Uterus (tissue), 4 donors: ENCODE data around the gene FAM227A. TPM values are rescaled to one million over a fixed set of nuclear protein-coding genes. Genes with fewer than 3 reads are reported as not detected.
A peak's percentile ranks its signal among the peaks of the same experiment; 100 is the strongest.

Experiments used
- DNase-seq, 2 donors: peaks; one replicate each; pipeline ENCODE4 v3.0.0-alpha.2; 2019 to 2020
- H3K27ac ChIP-seq, 2 donors: fragments of 200-600 bp; sonication (generic); 1 replicate in 1 of 2; 2 replicates in 1 of 2; pipeline ENCODE4 v1.5.1; 2016 to 2018
- H3K27me3 ChIP-seq, 2 donors: fragments of 200-600 bp; sonication (generic); one replicate each; pipeline ENCODE4 v1.5.1; 2018 to 2019; ENCODE audit warnings: control low read depth in 1 of 2
- H3K36me3 ChIP-seq, 2 donors: fragments of 200-600 bp; sonication (generic); one replicate each; pipeline ENCODE4 v1.5.1; 2019; ENCODE audit warnings: control low read depth in 1 of 2
- H3K4me1 ChIP-seq, 2 donors: fragments of 200-600 bp; sonication (generic); one replicate each; pipeline ENCODE4 v1.5.1; 2018 to 2019; ENCODE audit warnings: control low read depth in 1 of 2
- H3K4me3 ChIP-seq, 2 donors: fragments of 200-600 bp; sonication (generic); 1 replicate in 1 of 2; 2 replicates in 1 of 2; pipeline ENCODE4 v1.5.1; 2018 to 2019; ENCODE audit warnings: mild to moderate bottlenecking in 1 of 2
- H3K9me3 ChIP-seq, 2 donors: fragments of 200-600 bp; sonication (generic); one replicate each; pipeline ENCODE4 v1.5.1; 2019; ENCODE audit warnings: control low read depth in 1 of 2
- POLR2A ChIP-seq, 2 donors: fragments of 450-650 bp; IDR thresholded peaks; one replicate each; pipeline ENCODE4 v1.6.1; 2016; ENCODE audit warnings: antibody characterized with exemption in 2 of 2, mild to moderate bottlenecking in 1 of 2, moderate library complexity in 1 of 2
- intact Hi-C: fragments of 100-400 bp; cut with DNase I; formaldehyde crosslinking; loops from one replicate; pipeline ENCODE4 v1.15.1; 2023; ENCODE audit warnings: low total_unique reads
- total RNA-seq, 4 donors: library from RNA; depleted of rRNA in 3 of 4; stranded (reverse); fragments of >200 nt in 3 of 4; gene quantifications; one replicate each; pipeline versions ENCODE4 v1.1.0 to v1.2.4, GENCODE V29; 2014 to 2023
- TF ChIP-seq, protein P1 (sequence below), 4 experiments: fragments of 200-600 bp in 2 of 4; fragments of 450-650 bp in 2 of 4; sonication (generic) in 2 of 4; IDR thresholded peaks; one replicate each; pipeline ENCODE4 v1.5.1; 2016 to 2019; ENCODE audit warnings: antibody characterized with exemption in 4 of 4, mild to moderate bottlenecking in 2 of 4, moderate library complexity in 1 of 4
- donor health status: DM: yes; HTN: yes; CAD: no.

The FAM227A gene
- total RNA-seq, 4 donors from 2014 or later, result 1.5 to 10.4 (median 4.6) TPM

DNA sequence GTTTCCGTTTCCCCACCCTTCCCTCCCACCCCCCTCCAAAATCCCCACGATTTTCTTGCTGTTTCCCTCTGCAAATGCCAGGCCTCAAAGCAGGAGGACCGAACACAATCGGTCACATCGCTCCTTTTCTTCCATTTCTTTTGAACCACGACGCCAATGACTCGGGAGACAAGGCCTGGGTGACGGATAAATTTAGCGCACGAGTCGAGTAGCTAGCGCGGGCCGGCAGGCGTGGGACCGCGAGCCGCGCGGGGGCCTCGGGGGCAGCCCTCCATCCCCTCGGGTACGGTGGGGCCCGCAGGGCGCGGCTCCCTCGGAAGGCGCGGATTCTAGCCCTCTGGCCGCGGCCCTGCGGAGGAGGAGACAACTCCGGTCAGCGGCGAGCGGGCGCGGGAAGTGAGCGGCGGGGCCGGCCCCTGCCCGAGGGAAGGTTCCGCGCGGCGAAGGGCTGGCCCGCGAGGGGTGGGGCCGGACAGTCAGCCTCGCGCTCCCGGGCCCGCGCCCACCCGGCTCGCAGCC lies 44.1 kb upstream of the FAM227A start:
- peak overlapping the region; percentile 97 to 98 for H3K27ac ChIP-seq
- H3K36me3 ChIP-seq, result no peaks in the 10 kb centered on the region
- TF ChIP-seq, protein P1, sequence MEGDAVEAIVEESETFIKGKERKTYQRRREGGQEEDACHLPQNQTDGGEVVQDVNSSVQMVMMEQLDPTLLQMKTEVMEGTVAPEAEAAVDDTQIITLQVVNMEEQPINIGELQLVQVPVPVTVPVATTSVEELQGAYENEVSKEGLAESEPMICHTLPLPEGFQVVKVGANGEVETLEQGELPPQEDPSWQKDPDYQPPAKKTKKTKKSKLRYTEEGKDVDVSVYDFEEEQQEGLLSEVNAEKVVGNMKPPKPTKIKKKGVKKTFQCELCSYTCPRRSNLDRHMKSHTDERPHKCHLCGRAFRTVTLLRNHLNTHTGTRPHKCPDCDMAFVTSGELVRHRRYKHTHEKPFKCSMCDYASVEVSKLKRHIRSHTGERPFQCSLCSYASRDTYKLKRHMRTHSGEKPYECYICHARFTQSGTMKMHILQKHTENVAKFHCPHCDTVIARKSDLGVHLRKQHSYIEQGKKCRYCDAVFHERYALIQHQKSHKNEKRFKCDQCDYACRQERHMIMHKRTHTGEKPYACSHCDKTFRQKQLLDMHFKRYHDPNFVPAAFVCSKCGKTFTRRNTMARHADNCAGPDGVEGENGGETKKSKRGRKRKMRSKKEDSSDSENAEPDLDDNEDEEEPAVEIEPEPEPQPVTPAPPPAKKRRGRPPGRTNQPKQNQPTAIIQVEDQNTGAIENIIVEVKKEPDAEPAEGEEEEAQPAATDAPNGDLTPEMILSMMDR (IDR thresholded peaks at IDR 0.05), result no peak
- intact Hi-C loops, result no loop called here
- H3K9me3 ChIP-seq, result no peaks in the 10 kb centered on the region
- H3K27me3 ChIP-seq, result no peaks in the 10 kb centered on the region
- DNase-seq, result no peak
- peak overlapping the region; percentile 60 to 82 for H3K4me3 ChIP-seq
- peaks cover 0 to 22% of the 10 kb centered on the region in 2 donors for H3K4me1 ChIP-seq

DNA sequence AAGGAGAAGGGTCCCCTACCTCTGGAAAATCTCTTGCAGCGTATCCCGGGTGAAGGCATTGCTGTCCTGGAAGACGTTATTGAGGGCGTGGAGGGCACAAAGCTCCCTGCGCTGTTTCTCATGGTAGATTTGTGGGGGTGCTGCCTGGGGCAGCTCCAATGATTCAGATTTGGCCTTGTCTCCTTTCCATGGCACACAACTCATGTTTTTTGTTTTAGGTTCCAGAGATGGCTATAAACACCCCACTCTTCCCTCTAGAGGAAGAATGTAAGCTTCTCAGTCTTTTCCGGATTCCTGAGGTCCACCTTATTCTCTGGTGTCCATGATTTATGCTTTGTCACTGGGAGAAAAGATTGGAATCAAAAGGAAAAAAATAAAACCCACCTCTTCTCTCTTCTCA lies 43.6 kb upstream of the FAM227A start:
- H3K27ac ChIP-seq, result peak overlapping the region; percentile 97 to 98
- no peak for TF ChIP-seq POLR2A (IDR thresholded peaks at IDR 0.05)
- TF ChIP-seq, protein P1 (IDR thresholded peaks at IDR 0.05), result no peak
- H3K4me1 ChIP-seq, result peaks cover 0 to 22% of the 10 kb centered on the region in 2 donors
- H3K9me3 ChIP-seq, result no peaks in the 10 kb centered on the region
- H3K36me3 ChIP-seq, result no peaks in the 10 kb centered on the region
- H3K4me3 ChIP-seq, result peak overlapping the region; percentile 60 to 82
- DNase-seq, result no peak
- intact Hi-C loops, result no loop called here
- no peaks in the 10 kb centered on the region for H3K27me3 ChIP-seq

DNA sequence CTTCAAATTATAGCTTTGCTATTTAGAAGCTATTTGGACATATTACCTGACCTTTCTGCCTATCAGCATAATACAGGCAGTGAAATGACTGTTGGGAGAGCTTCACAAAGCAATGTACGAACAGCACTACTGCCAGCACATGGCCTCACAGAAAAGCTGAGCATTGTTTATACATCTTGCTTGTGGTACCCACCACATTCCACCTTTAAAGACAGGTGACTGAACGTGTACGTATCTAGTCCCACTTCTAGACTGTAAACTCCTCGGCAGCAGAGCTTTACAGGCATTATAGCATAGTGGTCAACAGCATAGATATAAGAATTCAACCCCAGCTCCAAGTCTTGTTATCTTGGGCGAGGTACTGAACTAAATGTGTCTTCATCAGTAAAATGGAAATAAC lies 43.0 kb upstream of the FAM227A start:
- peaks cover 0 to 22% of the 10 kb centered on the region in 2 donors for H3K4me1 ChIP-seq
- peak overlapping the region; percentile 60 to 82 for H3K4me3 ChIP-seq
- no peaks in the 10 kb centered on the region for H3K9me3 ChIP-seq
- intact Hi-C loops, result no loop called here
- H3K27me3 ChIP-seq, result no peaks in the 10 kb centered on the region
- H3K27ac ChIP-seq, result peak overlapping the region; percentile 97 to 98
- no peak for DNase-seq
- TF ChIP-seq POLR2A (IDR thresholded peaks at IDR 0.05), result no peak
- TF ChIP-seq, protein P1 (IDR thresholded peaks at IDR 0.05), result no peak
- H3K36me3 ChIP-seq, result no peaks in the 10 kb centered on the region

DNA sequence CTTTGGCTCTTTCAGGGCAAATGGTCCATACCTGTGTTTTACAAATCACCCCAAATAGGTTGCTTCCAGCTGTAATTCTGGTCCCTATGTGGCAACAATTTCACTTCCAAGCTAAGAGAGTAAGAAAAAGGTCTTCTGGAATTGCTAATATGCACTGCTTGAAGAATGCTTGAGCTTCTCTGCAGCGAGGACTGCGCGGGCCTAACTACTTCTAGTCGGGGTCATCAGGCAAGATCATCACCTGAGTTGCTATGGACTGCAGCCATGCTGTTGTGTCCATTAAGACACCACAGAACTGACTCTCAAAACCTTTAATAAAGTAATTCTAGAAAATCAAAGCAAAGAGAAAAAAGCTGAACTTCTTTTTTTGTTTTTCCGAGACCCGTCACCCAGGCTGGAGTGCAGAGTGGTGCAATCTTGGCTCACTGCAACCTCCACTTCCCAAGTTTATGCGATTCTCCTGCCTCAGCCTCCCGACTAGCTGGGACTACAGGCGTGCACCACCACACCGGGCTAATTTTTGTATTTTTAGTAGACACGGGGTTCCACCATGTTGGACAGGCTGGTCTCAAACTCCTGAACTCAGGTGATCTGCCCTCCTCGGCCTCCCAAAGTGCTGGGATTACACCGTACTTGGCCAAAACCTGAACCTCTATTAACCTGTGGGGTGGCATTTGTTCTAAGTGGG lies 42.4 kb upstream of the FAM227A start:
- Histone ChIP-seq H3K27ac (peak overlapping the region in 1 of 2 donors; percentile 97), H3K36me3 (no peaks in the 10 kb centered on the region), H3K9me3 (no peaks in the 10 kb centered on the region), H3K4me3 (peak overlapping the region; percentile 60 to 82), H3K4me1 (peaks cover 0 to 22% of the 10 kb centered on the region in 2 donors), H3K27me3 (no peaks in the 10 kb centered on the region)
- no peak for DNase-seq
- intact Hi-C loops, result no loop called here
- TF ChIP-seq POLR2A (IDR thresholded peaks at IDR 0.05), result no peak
- TF ChIP-seq, protein P1 (IDR thresholded peaks at IDR 0.05), result no peak

DNA sequence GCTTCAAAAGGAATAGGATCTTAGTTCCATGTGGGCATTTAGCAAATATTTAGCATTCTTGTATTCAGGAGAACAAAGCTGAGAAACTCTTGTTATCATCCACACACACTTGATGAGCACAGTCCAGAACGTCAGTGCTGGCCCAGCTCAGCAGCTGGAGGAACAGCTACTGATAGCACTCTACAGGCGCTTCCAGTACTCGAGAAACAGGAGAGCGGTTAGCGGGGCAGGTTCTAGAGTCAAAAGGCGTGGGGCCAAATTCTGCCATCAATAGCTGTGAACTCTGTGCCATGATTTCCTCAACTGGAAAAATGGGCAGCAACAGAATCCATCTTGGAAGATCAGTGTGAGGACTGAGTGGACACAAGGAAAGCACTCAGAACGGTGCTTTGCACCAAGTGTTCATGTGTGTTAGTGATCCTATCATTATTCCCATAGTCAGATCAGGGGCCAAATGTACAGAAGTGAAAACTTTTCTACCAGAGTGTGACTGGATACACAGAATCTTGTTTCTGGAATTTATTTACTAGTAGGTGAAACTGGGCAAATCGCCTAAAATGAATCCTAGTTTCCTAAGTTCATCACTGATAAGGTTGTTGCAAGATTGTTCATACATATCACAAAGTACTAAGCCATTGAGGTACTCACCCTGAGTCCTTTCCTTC lies 41.4 kb upstream of the FAM227A start:
- Histone ChIP-seq H3K9me3 (no peaks in the 10 kb centered on the region), H3K27me3 (no peaks in the 10 kb centered on the region), H3K4me1 (peaks cover 0 to 22% of the 10 kb centered on the region in 2 donors), H3K27ac (peak overlapping the region; percentile 25 to 56), H3K4me3 (no peak overlapping the region), H3K36me3 (no peaks in the 10 kb centered on the region)
- no peak for TF ChIP-seq POLR2A (IDR thresholded peaks at IDR 0.05)
- TF ChIP-seq, protein P1 (IDR thresholded peaks at IDR 0.05), result no peak
- no peak for DNase-seq
- intact Hi-C loops, result no loop called here
